Measurements from ENCODE around the gene CCT5.

The CCT5 gene

DNA sequence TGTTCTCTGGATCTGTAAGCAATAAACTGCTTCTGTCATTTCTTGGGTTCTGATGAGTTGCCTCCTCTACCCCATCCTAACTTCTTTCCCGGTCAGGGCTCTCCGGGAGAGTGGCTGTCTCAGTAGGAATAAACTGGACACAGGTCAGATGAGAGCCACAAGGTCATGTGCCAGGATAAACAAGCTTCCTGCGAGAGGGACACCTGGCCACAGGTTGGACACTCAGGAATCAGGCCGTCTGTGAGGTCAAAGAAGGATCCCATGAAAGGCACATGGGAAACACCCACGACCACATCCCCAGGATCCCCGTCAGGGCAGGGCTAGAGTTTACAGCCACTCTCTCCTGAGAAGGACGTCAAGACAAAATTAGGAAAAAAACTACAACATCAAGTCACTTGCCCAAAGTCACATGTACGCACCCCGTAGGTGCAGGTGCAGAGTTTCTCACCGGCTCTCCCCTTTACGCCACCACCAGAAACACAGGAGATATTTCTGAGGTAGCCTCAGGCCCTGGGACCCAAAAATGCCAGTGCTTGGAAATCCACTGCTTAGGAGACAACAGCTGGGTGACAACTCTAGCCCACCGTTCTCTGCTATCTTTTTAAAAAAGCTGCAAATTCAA lies 28.7 kb downstream of the CCT5 start:
- Histone ChIP-seq H3K27ac (ENCODE audit: low read length) (no peak overlapping the region), H4K20me1 (ENCODE audit: insufficient read depth, low read length) (no peaks in the 10 kb centered on the region), H3K36me3 (ENCODE audit: insufficient read depth, low read length) (no peaks in the 10 kb centered on the region), H3K4me3 (ENCODE audit: low read depth in 1 of 2, low read length in 2 of 2) (no peak overlapping the region), H3K9ac (ENCODE audit: low read depth, low read length) (no peak overlapping the region), H3K4me1 (ENCODE audit: insufficient read depth, low read length) (peaks cover 11% of the 10 kb centered on the region), H2AFZ (ENCODE audit: low read depth, low read length) (no peak overlapping the region), H3K4me2 (ENCODE audit: insufficient read depth, low read length) (no peak overlapping the region), H3K27me3 (ENCODE audit: insufficient read depth, low read length, poor library complexity) (peaks cover 5% of the 10 kb centered on the region), H3K79me2 (ENCODE audit: insufficient read depth, low read length) (no peaks in the 10 kb centered on the region), H3K9me3 (ENCODE audit: insufficient read depth, low read length, severe bottlenecking) (no peaks in the 10 kb centered on the region)
- TF ChIP-seq, protein P1, sequence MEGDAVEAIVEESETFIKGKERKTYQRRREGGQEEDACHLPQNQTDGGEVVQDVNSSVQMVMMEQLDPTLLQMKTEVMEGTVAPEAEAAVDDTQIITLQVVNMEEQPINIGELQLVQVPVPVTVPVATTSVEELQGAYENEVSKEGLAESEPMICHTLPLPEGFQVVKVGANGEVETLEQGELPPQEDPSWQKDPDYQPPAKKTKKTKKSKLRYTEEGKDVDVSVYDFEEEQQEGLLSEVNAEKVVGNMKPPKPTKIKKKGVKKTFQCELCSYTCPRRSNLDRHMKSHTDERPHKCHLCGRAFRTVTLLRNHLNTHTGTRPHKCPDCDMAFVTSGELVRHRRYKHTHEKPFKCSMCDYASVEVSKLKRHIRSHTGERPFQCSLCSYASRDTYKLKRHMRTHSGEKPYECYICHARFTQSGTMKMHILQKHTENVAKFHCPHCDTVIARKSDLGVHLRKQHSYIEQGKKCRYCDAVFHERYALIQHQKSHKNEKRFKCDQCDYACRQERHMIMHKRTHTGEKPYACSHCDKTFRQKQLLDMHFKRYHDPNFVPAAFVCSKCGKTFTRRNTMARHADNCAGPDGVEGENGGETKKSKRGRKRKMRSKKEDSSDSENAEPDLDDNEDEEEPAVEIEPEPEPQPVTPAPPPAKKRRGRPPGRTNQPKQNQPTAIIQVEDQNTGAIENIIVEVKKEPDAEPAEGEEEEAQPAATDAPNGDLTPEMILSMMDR (IDR thresholded peaks at IDR 0.05; ENCODE audit: borderline replicate concordance, extremely low read depth, low read length, poor library complexity, severe bottlenecking): no peak
- TF ChIP-seq EZH2 (IDR thresholded peaks at IDR 0.05; ENCODE audit: borderline replicate concordance, low read depth, low read length, severe bottlenecking): no peak
- ATAC-seq (ENCODE audit: insufficient read depth, low read depth) (no peak), DNase-seq (no peak)

DNA sequence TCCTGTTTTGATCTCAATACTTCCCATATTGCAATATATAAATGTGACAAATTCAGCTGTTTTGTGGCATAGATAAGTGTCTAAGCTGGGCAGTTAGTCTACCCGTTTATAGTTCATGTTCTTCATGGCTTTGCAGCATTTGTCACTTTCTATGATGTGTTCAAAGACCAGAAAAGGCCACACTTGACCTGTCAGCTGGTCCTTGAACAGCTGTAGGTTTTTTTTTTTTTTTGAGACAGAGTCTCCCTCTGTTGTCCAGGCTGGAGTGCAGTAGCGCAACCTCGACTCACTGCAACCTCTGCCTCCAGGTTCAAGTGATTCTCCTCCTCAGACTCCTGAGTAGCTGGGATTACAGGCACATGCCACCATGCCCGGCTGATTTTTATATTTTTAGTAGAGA lies 29.2 kb downstream of the CCT5 start:
- H4K20me1 ChIP-seq (ENCODE audit: insufficient read depth, low read length): no peaks in the 10 kb centered on the region
- ATAC-seq (ENCODE audit: insufficient read depth, low read depth): no peak
- TF ChIP-seq, protein P1 (IDR thresholded peaks at IDR 0.05; ENCODE audit: borderline replicate concordance, extremely low read depth, low read length, poor library complexity, severe bottlenecking): no peak
- TF ChIP-seq EZH2 (IDR thresholded peaks at IDR 0.05; ENCODE audit: borderline replicate concordance, low read depth, low read length, severe bottlenecking): no peak
- H3K36me3 ChIP-seq (ENCODE audit: insufficient read depth, low read length): no peaks in the 10 kb centered on the region
- H3K79me2 ChIP-seq (ENCODE audit: insufficient read depth, low read length): no peaks in the 10 kb centered on the region
- H3K27ac ChIP-seq (ENCODE audit: low read length): no peak overlapping the region
- peaks cover 5% of the 10 kb centered on the region for H3K27me3 ChIP-seq (ENCODE audit: insufficient read depth, low read length, poor library complexity)
- peaks cover 11% of the 10 kb centered on the region for H3K4me1 ChIP-seq (ENCODE audit: insufficient read depth, low read length)
- no peak overlapping the region for H2AFZ ChIP-seq (ENCODE audit: low read depth, low read length)
- DNase-seq: no peak
- H3K9me3 ChIP-seq (ENCODE audit: insufficient read depth, low read length, severe bottlenecking): no peaks in the 10 kb centered on the region
- H3K9ac ChIP-seq (ENCODE audit: low read depth, low read length): no peak overlapping the region
- no peak overlapping the region for H3K4me2 ChIP-seq (ENCODE audit: insufficient read depth, low read length)
- H3K4me3 ChIP-seq (ENCODE audit: low read depth in 1 of 2, low read length in 2 of 2): no peak overlapping the region

DNA sequence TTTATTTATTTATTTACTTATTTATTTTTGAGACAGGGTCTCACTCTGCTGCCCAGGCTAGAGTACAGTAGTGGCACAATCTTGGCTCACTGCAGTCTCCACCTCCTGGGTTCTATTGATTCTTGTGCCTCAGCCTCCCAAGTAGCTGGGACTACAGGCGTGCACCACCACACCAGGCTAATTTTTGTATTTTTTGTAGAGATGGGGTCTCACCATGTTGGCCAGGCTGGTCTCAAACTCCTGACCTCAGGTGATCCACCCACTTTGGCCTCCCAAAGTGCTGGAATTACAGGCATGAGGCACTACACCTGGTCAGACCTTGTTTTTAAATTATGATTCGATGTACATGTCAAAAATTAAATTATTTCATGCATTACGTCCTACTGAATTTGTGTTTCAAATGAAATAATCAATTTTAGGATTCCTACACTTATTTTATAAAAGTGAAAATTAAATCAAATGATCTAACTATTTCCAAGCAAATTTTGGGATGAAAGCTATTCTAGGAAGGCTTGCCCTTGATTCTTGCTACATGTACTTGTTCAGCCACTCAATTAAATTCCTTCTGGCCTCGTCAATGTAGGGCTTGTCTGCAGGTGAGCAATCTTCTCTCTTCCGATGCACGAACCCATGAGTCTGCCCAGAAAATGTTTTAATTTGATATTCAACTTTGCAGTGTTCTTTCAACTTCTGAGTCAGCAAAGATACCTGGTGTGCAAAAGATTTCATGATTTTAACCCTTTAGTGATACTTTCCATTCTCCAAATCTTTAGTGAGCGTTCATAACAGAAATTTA lies 30.0 kb downstream of the CCT5 start:
- Histone ChIP-seq H3K27me3 (ENCODE audit: insufficient read depth, low read length, poor library complexity) (peaks cover 5% of the 10 kb centered on the region), H3K79me2 (ENCODE audit: insufficient read depth, low read length) (no peaks in the 10 kb centered on the region), H3K4me3 (ENCODE audit: low read depth in 1 of 2, low read length in 2 of 2) (no peak overlapping the region), H2AFZ (ENCODE audit: low read depth, low read length) (no peak overlapping the region), H3K27ac (ENCODE audit: low read length) (no peak overlapping the region), H3K4me1 (ENCODE audit: insufficient read depth, low read length) (peaks cover 10% of the 10 kb centered on the region), H3K9ac (ENCODE audit: low read depth, low read length) (no peak overlapping the region), H3K36me3 (ENCODE audit: insufficient read depth, low read length) (no peaks in the 10 kb centered on the region), H3K4me2 (ENCODE audit: insufficient read depth, low read length) (no peak overlapping the region), H4K20me1 (ENCODE audit: insufficient read depth, low read length) (no peaks in the 10 kb centered on the region), H3K9me3 (ENCODE audit: insufficient read depth, low read length, severe bottlenecking) (no peaks in the 10 kb centered on the region)
- ATAC-seq (ENCODE audit: insufficient read depth, low read depth) (no peak), DNase-seq (no peak)
- TF ChIP-seq, protein P1 (IDR thresholded peaks at IDR 0.05; ENCODE audit: borderline replicate concordance, extremely low read depth, low read length, poor library complexity, severe bottlenecking): no peak
- no peak for TF ChIP-seq EZH2 (IDR thresholded peaks at IDR 0.05; ENCODE audit: borderline replicate concordance, low read depth, low read length, severe bottlenecking)

All from DND-41 (cell line).